Measurements from ENCODE around the gene COPB2.
"Not testable (repeated sequence)": the region's sequence is repeated elsewhere in the genome, so short reads cannot be mapped to it uniquely, and the experiment has no call there.

DNA sequence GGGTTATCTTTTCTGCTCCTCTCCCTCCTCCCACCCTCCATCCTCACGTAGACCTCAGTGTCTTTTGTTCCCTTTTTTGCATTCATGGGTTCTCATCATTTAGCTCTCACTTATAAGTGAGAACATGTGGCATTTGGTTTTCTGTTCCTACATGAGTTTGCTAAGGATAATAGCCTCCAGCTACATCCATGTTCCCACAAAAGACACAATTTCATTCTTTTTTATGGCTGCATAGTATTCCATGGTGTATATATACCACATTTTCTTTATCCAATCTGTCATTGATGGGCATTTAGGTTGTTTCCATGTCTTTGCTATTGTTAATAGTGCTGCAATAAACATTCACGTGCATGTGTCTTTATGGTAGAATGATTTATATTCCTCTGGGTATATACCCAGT, 11.7 kb upstream of the COPB2 start:
- not testable (repeated sequence) for TF ChIP-seq POLR2AphosphoS5 (IDR thresholded peaks at IDR 0.05)
- TF ChIP-seq, protein P1, sequence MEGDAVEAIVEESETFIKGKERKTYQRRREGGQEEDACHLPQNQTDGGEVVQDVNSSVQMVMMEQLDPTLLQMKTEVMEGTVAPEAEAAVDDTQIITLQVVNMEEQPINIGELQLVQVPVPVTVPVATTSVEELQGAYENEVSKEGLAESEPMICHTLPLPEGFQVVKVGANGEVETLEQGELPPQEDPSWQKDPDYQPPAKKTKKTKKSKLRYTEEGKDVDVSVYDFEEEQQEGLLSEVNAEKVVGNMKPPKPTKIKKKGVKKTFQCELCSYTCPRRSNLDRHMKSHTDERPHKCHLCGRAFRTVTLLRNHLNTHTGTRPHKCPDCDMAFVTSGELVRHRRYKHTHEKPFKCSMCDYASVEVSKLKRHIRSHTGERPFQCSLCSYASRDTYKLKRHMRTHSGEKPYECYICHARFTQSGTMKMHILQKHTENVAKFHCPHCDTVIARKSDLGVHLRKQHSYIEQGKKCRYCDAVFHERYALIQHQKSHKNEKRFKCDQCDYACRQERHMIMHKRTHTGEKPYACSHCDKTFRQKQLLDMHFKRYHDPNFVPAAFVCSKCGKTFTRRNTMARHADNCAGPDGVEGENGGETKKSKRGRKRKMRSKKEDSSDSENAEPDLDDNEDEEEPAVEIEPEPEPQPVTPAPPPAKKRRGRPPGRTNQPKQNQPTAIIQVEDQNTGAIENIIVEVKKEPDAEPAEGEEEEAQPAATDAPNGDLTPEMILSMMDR (IDR thresholded peaks at IDR 0.05 in 8 of 11, conservative IDR thresholded peaks at IDR 0.05 in 3 of 11): not testable (repeated sequence)
